ENCODE measurements around the gene MAGI2.
"Not testable (repeated sequence)": the region's sequence is repeated elsewhere in the genome, so short reads cannot be mapped to it uniquely, and the experiment has no call there.

MAGI2 gene

GRCh38 chr7:78562191-78562590 is 891.3 kb downstream of the MAGI2 start:
- DNase-seq, result no peak
- TF ChIP-seq GATA1 (IDR thresholded peaks at IDR 0.05; ENCODE audit: low read depth, low read length), result no peak
- no peak for TF ChIP-seq POLR2A (IDR thresholded peaks at IDR 0.05; ENCODE audit: low read length)

GRCh38 chr7:78558566-78558965 is 894.9 kb downstream of the MAGI2 start:
- no peak for DNase-seq
- TF ChIP-seq POLR2A (IDR thresholded peaks at IDR 0.05; ENCODE audit: low read length) (no peak), GATA1 (IDR thresholded peaks at IDR 0.05; ENCODE audit: low read depth, low read length) (no peak)

GRCh38 chr7:78543976-78544375 is 909.5 kb downstream of the MAGI2 start:
- TF ChIP-seq POLR2A (IDR thresholded peaks at IDR 0.05; ENCODE audit: low read length), result no peak
- no peak for TF ChIP-seq GATA1 (IDR thresholded peaks at IDR 0.05; ENCODE audit: low read depth, low read length)
- DNase-seq, result no peak

- DNase-seq, result no peak
- TF ChIP-seq POLR2A (IDR thresholded peaks at IDR 0.05; ENCODE audit: low read length) (no peak), GATA1 (IDR thresholded peaks at IDR 0.05; ENCODE audit: low read depth, low read length) (no peak)
Measured at GRCh38 chr7:78542981-78543380, 910.5 kb downstream of the MAGI2 start.

GRCh38 chr7:78542541-78542940 is 910.9 kb downstream of the MAGI2 start:
- TF ChIP-seq POLR2A (IDR thresholded peaks at IDR 0.05; ENCODE audit: low read length), result no peak
- no peak for DNase-seq

- TF ChIP-seq GATA1 (IDR thresholded peaks at IDR 0.05; ENCODE audit: low read depth, low read length) (no peak), POLR2A (IDR thresholded peaks at IDR 0.05; ENCODE audit: low read length) (no peak)
- no peak for DNase-seq
Measured at GRCh38 chr7:78539825-78540224, 913.6 kb downstream of the MAGI2 start.

GRCh38 chr7:78535655-78536054 is 917.8 kb downstream of the MAGI2 start:
- TF ChIP-seq POLR2A (IDR thresholded peaks at IDR 0.05; ENCODE audit: low read length), result no peak
- no peak for TF ChIP-seq GATA1 (IDR thresholded peaks at IDR 0.05; ENCODE audit: low read depth, low read length)
- DNase-seq, result no peak

- DNase-seq, result no peak
- TF ChIP-seq GATA1 (IDR thresholded peaks at IDR 0.05; ENCODE audit: low read depth, low read length), result no peak
- TF ChIP-seq POLR2A (IDR thresholded peaks at IDR 0.05; ENCODE audit: low read length), result no peak
Measured at GRCh38 chr7:78530351-78530750, 923.1 kb downstream of the MAGI2 start.

- no peak for DNase-seq
- TF ChIP-seq GATA1 (IDR thresholded peaks at IDR 0.05; ENCODE audit: low read depth, low read length) (no peak), POLR2A (IDR thresholded peaks at IDR 0.05; ENCODE audit: low read length) (no peak)
Measured at GRCh38 chr7:78529392-78529791, 924.1 kb downstream of the MAGI2 start.

- no peak for DNase-seq
- TF ChIP-seq POLR2A (IDR thresholded peaks at IDR 0.05; ENCODE audit: low read length) (no peak), GATA1 (IDR thresholded peaks at IDR 0.05; ENCODE audit: low read depth, low read length) (no peak)
Measured at GRCh38 chr7:78528964-78529363, 924.5 kb downstream of the MAGI2 start.

GRCh38 chr7:78523930-78524329 is 929.5 kb downstream of the MAGI2 start:
- TF ChIP-seq POLR2A (IDR thresholded peaks at IDR 0.05; ENCODE audit: low read length), result no peak
- no peak for TF ChIP-seq GATA1 (IDR thresholded peaks at IDR 0.05; ENCODE audit: low read depth, low read length)

GRCh38 chr7:78521961-78522360 is 931.5 kb downstream of the MAGI2 start:
- no peak for TF ChIP-seq POLR2A (IDR thresholded peaks at IDR 0.05; ENCODE audit: low read length)
- DNase-seq, result no peak

More at GRCh38 chr7:78523930-78524329, 929.5 kb downstream of the MAGI2 start:
- DNase-seq, result no peak

GRCh38 chr7:78516450-78516849 is 937.0 kb downstream of the MAGI2 start:
- DNase-seq, result no peak
- TF ChIP-seq POLR2A (IDR thresholded peaks at IDR 0.05; ENCODE audit: low read length), result no peak
- no peak for TF ChIP-seq GATA1 (IDR thresholded peaks at IDR 0.05; ENCODE audit: low read depth, low read length)

- TF ChIP-seq GATA1 (IDR thresholded peaks at IDR 0.05; ENCODE audit: low read depth, low read length) (no peak), POLR2A (IDR thresholded peaks at IDR 0.05; ENCODE audit: low read length) (no peak)
- no peak for DNase-seq
Measured at GRCh38 chr7:78514634-78515033, 938.8 kb downstream of the MAGI2 start.

- DNase-seq, result peak; percentile 6 to 19
- no peak for TF ChIP-seq GATA1 (IDR thresholded peaks at IDR 0.05; ENCODE audit: low read depth, low read length)
- TF ChIP-seq POLR2A (IDR thresholded peaks at IDR 0.05; ENCODE audit: low read length), result no peak
Measured at GRCh38 chr7:78510580-78511188, 942.8 kb downstream of the MAGI2 start.

GRCh38 chr7:78503301-78503700 is 950.2 kb downstream of the MAGI2 start:
- DNase-seq, result not testable (repeated sequence)
